ES-I3 (cell line): ENCODE measurements around the gene HES7.
"Not testable (repeated sequence)": the region's sequence is repeated elsewhere in the genome, so short reads cannot be mapped to it uniquely, and the experiment has no call there.

Experiments
- H3K36me3 ChIP-seq: 2 replicates; pipeline ENCODE4 v1.6.1; 2013; ENCODE audit warnings: mild to moderate bottlenecking, low read length, control low read depth, moderate library complexity; ENCODE audit not compliant: insufficient read depth
- H3K4me1 ChIP-seq: 2 replicates; pipeline ENCODE4 v1.6.1; 2013; ENCODE audit warnings: mild to moderate bottlenecking, control low read depth, low read length; ENCODE audit not compliant: insufficient read depth
- H3K9ac ChIP-seq: 2 replicates; pipeline ENCODE4 v1.6.1; 2013; ENCODE audit warnings: low read depth, mild to moderate bottlenecking, low read length, moderate library complexity
- H3K9me3 ChIP-seq: 2 replicates; pipeline ENCODE4 v1.6.1; 2013; ENCODE audit warnings: mild to moderate bottlenecking, low read length, moderate library complexity; ENCODE audit not compliant: control insufficient read depth, insufficient read depth

Gene HES7

DNA sequence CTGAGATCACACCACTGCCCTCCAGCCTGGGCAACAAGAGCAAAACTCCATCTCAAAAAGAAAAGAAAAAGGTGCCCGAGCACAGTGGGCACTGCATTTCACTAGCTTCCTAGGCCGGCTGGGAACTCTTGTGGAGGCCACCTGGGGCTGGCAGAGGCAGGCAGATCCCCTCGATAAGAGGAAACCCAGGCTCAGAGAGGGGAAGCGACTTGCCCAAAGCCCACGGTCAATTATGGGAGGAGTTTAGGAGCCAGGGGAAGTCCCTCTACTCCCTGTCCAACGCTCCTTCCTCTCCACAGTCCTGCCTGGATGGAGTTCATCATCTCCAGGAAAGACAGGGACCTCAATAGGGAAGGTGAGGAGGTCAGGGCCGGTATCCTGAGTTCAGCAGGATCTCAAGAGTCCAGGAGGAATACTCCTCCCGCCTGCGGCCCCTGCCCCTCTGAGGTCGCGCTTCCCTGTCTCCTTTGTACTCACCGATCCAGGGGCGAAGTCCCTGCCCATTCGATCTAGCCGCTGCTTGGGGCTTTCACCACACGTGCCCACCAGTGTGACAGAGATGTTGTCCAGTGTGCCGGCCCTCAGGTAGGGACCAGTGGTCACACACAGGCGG is 6.4 kb downstream of the HES7 start:
- Histone ChIP-seq H3K9ac (peak overlapping the region; percentile 75; the same call in 1 of the 2 replicates), H3K4me1 (no peaks in the 10 kb centered on the region), H3K9me3 (no peaks in the 10 kb centered on the region), H3K36me3 (no peaks in the 10 kb centered on the region)

DNA sequence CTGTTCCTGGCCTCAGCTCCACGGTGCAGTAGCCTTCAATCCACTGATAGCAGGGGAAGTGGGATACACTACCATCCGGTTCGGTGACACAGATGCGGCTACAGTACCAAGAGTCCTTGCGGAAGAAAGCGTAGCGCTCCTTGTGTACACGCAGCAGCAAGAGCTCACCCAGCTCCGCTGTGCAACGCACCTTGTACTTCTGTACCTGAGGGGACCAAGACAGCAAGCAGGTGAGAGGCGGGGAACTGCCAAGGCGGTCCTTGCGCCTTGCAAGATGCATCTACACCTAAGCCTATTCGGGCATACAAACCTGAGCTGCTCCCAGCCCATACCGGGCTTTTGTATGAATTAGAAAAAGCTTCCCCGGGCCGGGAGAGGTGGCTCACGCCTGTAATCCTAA is 7.1 kb downstream of the HES7 start:
- Histone ChIP-seq H3K9me3 (no peaks in the 10 kb centered on the region), H3K4me1 (no peaks in the 10 kb centered on the region), H3K36me3 (no peaks in the 10 kb centered on the region), H3K9ac (no peak overlapping the region; the same call in 1 of the 2 replicates)

GRCh38 chr17:8110907-8111306 is 13.0 kb downstream of the HES7 start:
- Histone ChIP-seq H3K9ac (no peak overlapping the region), H3K36me3 (no peaks in the 10 kb centered on the region), H3K4me1 (no peaks in the 10 kb centered on the region), H3K9me3 (no peaks in the 10 kb centered on the region)

- Histone ChIP-seq H3K9me3 (no peaks in the 10 kb centered on the region), H3K9ac (no peak overlapping the region), H3K4me1 (no peaks in the 10 kb centered on the region), H3K36me3 (no peaks in the 10 kb centered on the region)
Measured at GRCh38 chr17:8110456-8110804, 13.5 kb downstream of the HES7 start.

DNA sequence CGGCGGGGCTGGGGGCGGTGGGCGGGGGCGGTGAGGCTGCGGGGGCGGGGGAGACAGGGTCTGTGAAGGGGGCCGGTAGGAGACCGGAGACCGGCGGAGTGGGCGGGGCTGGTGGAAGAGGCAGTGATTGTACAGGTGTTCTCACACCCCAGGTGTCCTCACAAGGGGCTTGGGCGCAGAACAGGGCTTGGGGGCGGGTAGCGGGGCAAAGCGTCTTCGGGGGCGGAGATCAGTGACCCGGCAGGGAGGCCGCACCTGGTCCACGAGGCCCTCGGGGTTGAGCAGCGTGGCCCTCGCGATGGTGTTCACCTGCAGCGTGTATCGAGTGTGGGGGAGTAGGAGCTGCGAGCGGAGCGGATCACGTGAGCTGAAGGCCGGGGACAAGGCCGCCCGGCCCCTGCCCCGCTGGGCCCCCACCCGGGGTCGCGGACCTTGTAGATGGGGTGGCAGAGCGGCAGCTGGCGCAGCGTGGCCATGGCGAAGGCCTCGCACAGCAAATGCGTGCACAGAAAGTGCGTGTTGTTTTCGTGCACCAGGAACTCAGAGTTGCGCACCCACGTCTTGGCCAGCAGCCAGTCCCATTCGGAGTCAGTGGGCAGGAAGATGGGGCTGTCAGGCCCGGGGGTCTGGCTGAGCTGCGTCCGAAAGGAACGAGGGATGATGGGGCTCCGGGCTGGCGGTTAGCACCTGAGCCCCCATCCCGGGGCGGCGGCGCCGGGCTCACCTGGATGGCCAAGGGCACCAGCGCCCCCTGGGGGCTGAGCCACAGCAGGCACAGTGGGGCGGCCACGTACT is 14.0 kb downstream of the HES7 start:
- Histone ChIP-seq H3K36me3 (no peaks in the 10 kb centered on the region), H3K9ac (peak overlapping the region; percentile 61), H3K9me3 (no peaks in the 10 kb centered on the region), H3K4me1 (no peaks in the 10 kb centered on the region)

DNA sequence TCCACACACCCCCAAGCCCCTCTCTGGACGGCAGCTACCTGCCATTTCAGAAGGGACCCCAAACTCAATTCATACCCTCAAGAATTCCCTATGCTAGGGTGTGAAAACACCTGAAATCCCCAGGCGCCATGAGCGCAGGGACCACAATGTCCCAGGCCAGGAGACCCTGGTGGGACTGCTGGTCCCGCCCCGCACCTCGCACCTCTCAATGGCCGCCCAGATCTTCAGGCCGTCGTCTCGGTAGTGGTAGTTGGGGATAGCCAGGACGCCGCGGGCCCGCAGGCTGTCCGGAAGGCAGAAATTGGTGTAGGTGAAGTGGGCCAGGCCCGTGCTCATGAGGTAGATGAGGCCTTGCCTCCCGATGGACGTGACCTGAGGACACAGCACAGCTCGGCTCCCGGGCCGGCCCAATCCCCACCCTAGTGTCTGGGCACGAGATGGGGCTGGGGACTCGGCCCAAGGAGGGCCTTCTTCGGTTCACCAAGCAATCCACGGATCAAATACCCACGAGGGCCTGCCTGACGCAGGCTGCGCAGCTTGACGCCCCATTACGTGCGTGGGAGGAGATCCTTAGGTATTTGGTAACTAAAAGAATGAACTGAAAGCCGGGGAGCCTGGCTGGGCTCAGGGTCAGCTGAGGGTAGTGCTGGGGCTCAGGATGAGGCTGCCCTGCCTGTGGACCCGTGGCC is 14.8 kb downstream of the HES7 start:
- Histone ChIP-seq H3K9ac (no peak overlapping the region), H3K36me3 (no peaks in the 10 kb centered on the region), H3K4me1 (no peaks in the 10 kb centered on the region), H3K9me3 (no peaks in the 10 kb centered on the region)

DNA sequence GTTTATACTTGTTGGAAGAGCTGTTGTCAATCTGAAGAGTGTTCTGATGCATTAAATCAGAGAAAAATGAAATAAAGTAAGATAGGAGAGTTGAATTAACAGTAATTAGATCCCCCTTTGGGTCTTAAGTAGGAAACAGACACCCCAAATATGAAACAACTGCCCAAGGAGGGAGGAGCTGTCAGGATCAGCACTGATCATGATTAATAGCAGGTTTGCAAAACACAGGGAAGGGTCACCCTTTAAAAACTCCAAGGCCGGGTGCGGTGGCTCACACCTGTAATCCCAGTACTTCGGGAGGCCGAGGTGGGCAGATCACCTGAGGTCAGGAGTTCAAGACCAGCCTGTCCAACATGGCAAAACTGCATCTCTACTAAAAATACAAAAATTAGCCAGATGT is 16.9 kb downstream of the HES7 start:
- H3K9ac ChIP-seq, H3K9me3 ChIP-seq, H3K36me3 ChIP-seq, H3K4me1 ChIP-seq: not testable (repeated sequence)

DNA sequence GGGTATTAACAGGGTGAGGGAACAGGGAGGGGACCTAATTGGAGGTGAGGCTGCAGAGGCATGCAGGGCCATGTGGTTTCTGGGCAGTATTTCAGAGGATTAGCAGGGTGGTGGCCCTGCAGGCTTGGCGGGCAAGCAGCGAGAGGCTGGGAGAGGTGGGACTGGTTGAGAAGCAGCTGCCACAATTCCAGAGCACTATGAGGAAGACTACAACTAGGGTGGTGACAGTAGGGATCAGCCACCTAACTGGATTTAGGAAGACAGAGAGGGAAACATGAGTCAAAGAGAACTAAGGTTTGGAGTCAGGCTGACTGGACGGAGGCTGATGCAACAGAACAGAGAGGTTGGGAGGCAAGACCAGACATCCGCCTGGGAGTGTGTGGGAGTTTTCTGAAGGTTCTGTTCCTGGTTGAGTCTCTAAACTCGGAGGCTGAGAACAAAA is 17.9 kb downstream of the HES7 start:
- Histone ChIP-seq H3K36me3 (no peaks in the 10 kb centered on the region), H3K9ac (no peak overlapping the region), H3K9me3 (no peaks in the 10 kb centered on the region), H3K4me1 (no peaks in the 10 kb centered on the region)

DNA sequence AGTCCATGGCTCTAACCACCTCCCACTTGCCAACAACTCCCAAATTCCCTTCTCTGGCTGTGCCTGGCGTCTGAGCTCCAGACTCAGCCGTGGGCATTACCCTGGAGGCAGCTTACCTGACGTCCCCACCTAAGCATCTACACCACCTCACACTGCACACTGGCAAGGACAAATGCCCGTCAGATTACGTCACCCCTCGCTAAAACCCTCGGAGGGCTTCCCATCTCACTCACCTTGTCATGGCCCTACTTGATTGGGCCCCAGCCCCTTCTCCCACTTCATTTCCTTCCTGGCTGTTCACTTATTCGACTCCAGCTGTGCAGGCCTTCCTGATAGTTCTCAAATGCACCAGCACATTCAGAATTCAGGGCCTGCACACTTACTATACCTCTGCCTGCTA is 19.0 kb downstream of the HES7 start:
- H3K9me3 ChIP-seq, result no peaks in the 10 kb centered on the region
- H3K9ac ChIP-seq, result no peak overlapping the region
- H3K4me1 ChIP-seq, result no peaks in the 10 kb centered on the region
- H3K36me3 ChIP-seq, result no peaks in the 10 kb centered on the region

GRCh38 chr17:8103549-8103948 is 20.4 kb downstream of the HES7 start:
- Histone ChIP-seq H3K9me3 (no peaks in the 10 kb centered on the region), H3K4me1 (no peaks in the 10 kb centered on the region), H3K36me3 (no peaks in the 10 kb centered on the region), H3K9ac (no peak overlapping the region)

GRCh38 chr17:8101721-8102120 is 22.2 kb downstream of the HES7 start:
- no peaks in the 10 kb centered on the region for H3K36me3 ChIP-seq
- H3K9me3 ChIP-seq, result no peaks in the 10 kb centered on the region
- no peak overlapping the region for H3K9ac ChIP-seq
- H3K4me1 ChIP-seq, result no peaks in the 10 kb centered on the region

DNA sequence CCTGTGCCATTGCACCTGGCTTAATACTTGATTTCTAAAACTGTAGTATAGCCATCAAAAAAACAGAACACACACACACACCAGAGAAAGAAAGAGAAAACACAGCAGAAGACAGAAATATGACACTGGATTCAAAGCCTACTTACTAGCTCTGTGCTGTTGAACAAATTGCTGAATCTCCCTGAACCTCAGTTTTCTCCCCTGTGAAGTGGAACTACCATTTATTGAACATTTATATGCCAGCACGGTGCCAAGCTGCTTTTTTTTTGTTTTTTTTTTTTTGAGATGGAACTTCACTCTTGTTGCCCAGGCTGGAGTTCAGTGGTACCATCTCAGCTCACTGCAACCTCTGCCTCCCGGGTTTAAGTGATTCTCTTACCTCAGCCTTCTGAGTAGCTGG is 23.1 kb downstream of the HES7 start:
- Histone ChIP-seq H3K36me3 (no peaks in the 10 kb centered on the region), H3K4me1 (no peaks in the 10 kb centered on the region), H3K9ac (no peak overlapping the region), H3K9me3 (no peaks in the 10 kb centered on the region)

- Histone ChIP-seq H3K9ac (no peak overlapping the region), H3K9me3 (no peaks in the 10 kb centered on the region), H3K36me3 (no peaks in the 10 kb centered on the region), H3K4me1 (no peaks in the 10 kb centered on the region)
Measured at GRCh38 chr17:8100111-8100510, 23.8 kb downstream of the HES7 start.

- Histone ChIP-seq H3K4me1 (no peaks in the 10 kb centered on the region), H3K9me3 (no peaks in the 10 kb centered on the region), H3K9ac (no peak overlapping the region), H3K36me3 (no peaks in the 10 kb centered on the region)
Measured at GRCh38 chr17:8096541-8096940, 27.4 kb downstream of the HES7 start.

DNA sequence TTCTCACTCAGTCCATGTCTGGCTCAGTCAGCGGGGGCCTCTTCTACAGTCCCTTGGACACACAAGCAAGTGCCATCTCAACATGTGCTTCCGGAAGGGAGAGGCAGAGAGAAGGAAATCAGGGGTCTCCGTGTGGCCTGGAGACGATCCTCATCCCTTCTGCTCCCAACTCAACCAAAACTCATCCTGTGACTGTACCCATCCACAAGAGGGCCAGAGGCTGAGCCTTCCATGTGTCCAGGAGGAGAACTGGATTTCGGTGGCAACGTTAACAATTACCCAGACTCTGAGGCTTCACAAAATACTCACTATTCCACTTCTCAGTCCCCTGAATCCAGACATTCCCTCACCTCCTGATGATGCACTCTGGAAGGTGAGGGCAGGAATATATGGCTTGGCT is 28.5 kb downstream of the HES7 start:
- Histone ChIP-seq H3K36me3 (no peaks in the 10 kb centered on the region), H3K9ac (no peak overlapping the region), H3K9me3 (no peaks in the 10 kb centered on the region), H3K4me1 (no peaks in the 10 kb centered on the region)
